ENCODE data around the gene SMARCC2. TPM values are rescaled to one million over a fixed set of nuclear protein-coding genes. Genes with fewer than 3 reads are reported as not detected.
"Not testable (repeated sequence)": the region's sequence is repeated elsewhere in the genome, so short reads cannot be mapped to it uniquely, and the experiment has no call there.

The SMARCC2 gene
- polyA plus RNA-seq, 3 donors from 2014 or later, result 25.7 to 118 (median 43.7) TPM

DNA sequence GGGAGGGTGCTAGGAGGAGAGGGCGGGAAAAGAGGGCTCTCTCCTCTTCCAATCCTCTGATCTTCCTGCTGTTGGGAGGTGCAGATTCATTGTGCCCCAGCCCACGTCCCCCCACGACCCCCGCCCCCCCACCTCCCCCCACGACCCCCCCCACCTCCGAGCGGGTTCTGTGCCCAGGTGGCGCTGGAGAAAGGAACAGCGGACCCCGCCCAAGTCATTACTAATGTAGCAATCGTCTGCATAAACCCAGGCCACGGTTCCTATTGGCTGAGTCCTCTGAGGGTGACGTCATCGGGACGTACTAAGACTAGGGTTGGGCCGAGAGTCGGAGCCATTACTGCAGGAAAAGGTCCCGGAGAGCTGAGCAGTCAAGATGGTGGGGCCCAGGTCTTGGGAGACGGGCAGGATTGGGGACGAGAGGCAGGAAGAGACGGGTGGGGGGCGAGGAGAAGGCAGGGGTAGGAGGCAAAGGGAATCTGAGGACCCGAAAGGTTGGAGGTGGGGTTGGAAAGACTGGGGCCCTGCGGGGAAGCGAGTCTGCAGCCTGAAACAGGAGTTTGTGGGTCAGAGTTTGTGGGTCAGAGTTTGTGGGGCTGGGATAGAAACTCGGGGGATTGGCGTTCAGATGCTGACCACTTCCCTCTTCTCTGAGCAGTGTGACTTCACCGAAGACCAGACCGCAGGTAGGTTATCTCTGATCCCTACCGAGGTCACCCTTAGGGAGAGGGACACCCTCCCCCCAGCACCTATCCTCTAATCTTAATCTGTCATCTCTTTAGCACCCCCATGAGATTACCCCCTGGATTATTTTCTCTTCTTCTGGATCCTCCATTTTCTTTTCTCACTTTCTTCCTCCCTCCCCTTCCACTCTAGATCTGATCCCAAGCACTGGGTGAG is 31.0 kb downstream of the SMARCC2 start, which contains the start of gene MYL6:
TSS of gene MYL6 (plus strand) at position 331 of the 897 bp plus-strand sequence. CDS start at position 374, 43 bp downstream.
- Mint-ChIP-seq H3K36me3 (peaks cover 10 to 29% (median 20%) of the 10 kb centered on the region in 3 donors), H3K4me1 (peaks cover 45 to 54% of the 10 kb centered on the region in 2 donors), H3K4me3 (peak within 1 kb of the TSS; percentile 90 to 99 (median 98)), H3K27ac (peak within 1 kb of the TSS; percentile 92 to 100 (median 98)), H3K27me3 (ENCODE audit: low read depth in 3 of 3) (peaks cover 5 to 18% (median 12%) of the 10 kb centered on the region in 3 donors), H3K9me3 (no peaks in the 10 kb centered on the region)
- peak; percentile 85 to 86 (median 86) for DNase-seq

DNA sequence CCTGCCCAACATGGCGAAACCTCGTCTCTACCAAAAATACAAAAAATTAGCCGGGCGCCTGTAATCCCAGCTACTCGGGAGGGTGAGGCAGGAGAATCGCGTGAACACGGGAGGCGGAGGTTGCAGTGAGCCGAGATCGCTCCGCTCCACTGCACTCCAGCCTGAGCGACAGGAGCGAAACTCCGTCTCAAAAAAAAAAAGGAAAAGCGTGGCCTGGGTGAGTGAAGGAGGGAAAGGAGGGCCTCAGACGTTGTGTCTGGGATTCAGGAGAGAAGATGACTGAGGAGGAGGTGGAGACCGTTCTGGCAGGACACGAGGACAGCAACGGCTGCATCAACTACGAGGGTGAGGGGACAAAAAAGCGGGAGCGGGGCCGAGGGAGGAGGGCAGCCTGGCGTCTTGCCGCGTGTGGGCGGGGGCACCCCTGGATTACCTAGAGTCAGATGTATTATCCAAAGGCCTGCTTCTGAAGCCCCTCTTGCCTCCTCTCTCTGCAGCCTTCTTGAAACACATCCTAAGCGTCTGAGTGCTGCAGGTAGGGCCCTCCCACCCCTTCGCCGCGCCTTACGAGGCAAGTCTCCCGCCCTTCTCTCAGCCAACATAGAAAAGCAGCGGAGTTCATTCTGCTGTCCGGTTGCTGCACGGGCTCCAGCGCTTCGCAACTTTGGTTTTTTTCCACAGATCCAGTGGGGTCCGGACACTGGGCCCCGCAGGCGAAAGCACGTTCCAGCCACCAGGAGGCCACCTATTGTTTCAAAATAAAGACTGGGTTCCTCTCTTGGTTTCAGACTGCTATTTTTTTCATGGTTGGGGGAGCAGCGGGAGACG is 31.9 kb downstream of the SMARCC2 start:
- H3K4me3 Mint-ChIP-seq, result peak overlapping the region; percentile 90 to 99 (median 98)
- DNase-seq, result peak; percentile 54 to 57 (median 55)
- peak overlapping the region; percentile 92 to 100 (median 98) for H3K27ac Mint-ChIP-seq
- H3K9me3 Mint-ChIP-seq, result no peaks in the 10 kb centered on the region
- H3K4me1 Mint-ChIP-seq, result peaks cover 51 to 61% of the 10 kb centered on the region in 2 donors
- peaks cover 5 to 25% (median 12%) of the 10 kb centered on the region in 3 donors for H3K27me3 Mint-ChIP-seq (ENCODE audit: low read depth in 3 of 3)
- peaks cover 10 to 22% (median 16%) of the 10 kb centered on the region in 3 donors for H3K36me3 Mint-ChIP-seq

DNA sequence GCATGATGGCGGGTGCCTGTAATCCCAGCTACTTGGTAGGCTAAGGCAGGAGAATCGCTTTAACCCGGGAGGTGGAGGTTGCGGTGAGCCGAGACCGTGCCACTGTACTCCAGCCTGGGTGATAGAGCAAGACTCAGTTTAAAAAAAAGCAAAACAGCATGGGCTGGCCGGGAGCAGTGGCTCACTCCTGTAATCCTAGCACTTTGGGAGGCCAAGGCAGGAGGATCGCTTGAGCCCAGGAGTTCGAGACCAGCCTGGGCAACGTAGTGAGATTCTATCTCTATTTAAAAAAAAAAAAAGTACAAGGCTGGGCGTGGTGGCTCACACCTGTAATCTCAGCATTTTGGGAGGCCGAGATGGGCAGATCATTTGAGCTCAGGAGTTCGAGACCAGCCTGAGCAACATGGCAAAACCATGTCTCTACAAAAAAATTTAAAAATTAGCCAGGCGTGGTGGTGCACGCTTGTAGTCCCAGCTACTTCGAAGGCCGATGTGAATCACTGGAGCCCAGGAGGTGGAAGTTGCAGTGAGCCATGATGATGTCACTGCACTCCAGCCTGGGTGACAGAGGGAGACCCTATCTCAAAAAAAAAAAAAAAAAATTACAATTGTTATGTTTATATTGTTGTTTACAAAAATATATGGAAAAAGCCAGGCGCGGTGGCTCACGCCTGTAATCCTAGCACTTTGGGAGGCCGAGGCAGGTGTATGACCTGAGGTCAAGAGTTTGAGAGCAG is 32.7 kb downstream of the SMARCC2 start:
- Mint-ChIP-seq H3K36me3 (peaks cover 10 to 17% (median 14%) of the 10 kb centered on the region in 3 donors), H3K4me3 (peak overlapping the region; percentile 90 to 99 (median 98)), H3K27me3 (ENCODE audit: low read depth in 3 of 3) (peaks cover 7 to 33% (median 12%) of the 10 kb centered on the region in 3 donors), H3K4me1 (peaks cover 59 to 67% of the 10 kb centered on the region in 2 donors), H3K27ac (peak overlapping the region; percentile 92 to 100 (median 98))
- not testable (repeated sequence) for H3K9me3 Mint-ChIP-seq, DNase-seq

DNA sequence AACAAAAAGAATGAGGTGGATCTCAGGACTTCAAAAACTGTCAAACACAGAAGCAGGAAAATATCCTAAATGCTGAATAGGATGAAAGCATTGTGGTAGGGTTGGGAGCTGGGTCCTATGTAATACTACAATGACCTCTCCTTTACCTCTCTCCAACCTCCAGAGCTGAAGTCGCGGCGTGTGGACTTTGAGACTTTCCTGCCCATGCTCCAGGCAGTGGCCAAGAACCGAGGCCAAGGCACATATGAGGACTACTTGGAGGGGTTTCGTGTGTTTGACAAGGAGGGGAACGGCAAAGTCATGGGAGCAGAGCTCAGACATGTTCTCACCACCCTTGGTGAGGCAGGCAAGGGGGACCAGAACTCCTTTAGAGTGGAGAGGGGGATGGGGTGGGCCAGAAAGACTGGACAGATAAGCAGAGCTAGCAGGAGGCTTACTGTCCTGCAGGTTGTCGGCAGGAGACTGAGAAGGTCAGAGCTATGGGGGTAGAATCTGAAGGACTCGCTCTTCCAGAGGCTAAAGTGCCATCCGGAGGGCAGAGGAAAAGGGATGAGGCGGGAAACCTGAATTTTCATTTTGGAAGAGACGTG is 33.9 kb downstream of the SMARCC2 start:
- H3K27me3 Mint-ChIP-seq (ENCODE audit: low read depth in 3 of 3), result peaks cover 8 to 35% (median 16%) of the 10 kb centered on the region in 3 donors
- H3K36me3 Mint-ChIP-seq, result peaks cover 6 to 7% (median 7%) of the 10 kb centered on the region in 3 donors
- peak overlapping the region in 4 of 5 donors; percentile 8 to 47 (median 26) for H3K4me3 Mint-ChIP-seq
- DNase-seq, result no peak
- H3K4me1 Mint-ChIP-seq, result peaks cover 58 to 66% of the 10 kb centered on the region in 2 donors
- peak overlapping the region in 1 of 6 donors; percentile 59 for H3K27ac Mint-ChIP-seq
- no peaks in the 10 kb centered on the region for H3K9me3 Mint-ChIP-seq

DNA sequence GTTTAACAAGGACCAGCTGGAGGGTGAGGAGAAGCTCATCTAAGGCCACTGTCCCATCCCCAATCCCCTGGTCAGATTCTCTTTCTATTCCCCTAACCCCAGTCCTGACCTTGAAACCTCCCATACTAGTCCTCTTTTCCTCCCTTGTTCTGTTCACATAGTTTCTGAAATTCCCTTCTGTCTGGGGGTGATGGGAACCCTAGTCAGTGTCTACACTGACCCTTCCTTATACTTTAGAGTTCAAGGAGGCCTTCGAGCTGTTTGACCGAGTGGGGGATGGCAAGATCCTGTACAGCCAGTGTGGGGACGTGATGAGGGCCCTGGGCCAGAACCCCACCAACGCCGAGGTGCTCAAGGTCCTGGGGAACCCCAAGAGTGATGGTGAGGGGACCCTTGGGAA is 34.5 kb downstream of the SMARCC2 start:
- no peaks in the 10 kb centered on the region for H3K9me3 Mint-ChIP-seq
- peaks cover 52 to 61% of the 10 kb centered on the region in 2 donors for H3K4me1 Mint-ChIP-seq
- no peak overlapping the region for H3K27ac Mint-ChIP-seq

DNA sequence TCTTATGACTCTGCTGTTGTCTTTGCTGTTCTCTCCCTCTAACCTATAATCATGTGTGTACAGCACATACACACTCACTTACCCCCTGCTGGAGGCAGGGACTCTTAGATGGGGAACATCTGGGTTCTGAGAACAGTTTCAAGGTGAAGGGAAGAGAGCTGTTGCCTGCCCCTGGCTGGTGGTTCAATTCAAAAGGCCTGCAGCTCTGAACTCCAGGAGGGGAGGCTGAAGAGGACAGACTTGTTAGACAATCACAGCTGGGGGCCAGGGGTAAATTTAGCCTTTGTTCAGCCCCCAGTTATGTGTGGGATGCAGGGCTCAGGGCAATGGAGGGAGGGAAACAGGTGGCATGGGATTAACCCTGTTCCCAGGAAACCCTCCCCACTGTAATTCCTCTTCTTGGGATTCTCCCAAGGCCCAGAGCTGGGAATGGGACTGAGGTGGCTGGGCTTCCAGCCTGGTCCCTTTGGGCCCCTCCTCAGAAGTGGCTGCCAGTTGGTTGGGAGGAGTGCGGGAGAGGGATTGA is 35.0 kb downstream of the SMARCC2 start:
- no peak for DNase-seq
- H3K36me3 Mint-ChIP-seq, result no peaks in the 10 kb centered on the region
- H3K4me1 Mint-ChIP-seq, result peaks cover 47 to 56% of the 10 kb centered on the region in 2 donors
- peak overlapping the region in 1 of 5 donors; percentile 4 for H3K4me3 Mint-ChIP-seq
- no peaks in the 10 kb centered on the region for H3K9me3 Mint-ChIP-seq
- peaks cover 8 to 29% (median 12%) of the 10 kb centered on the region in 3 donors for H3K27me3 Mint-ChIP-seq (ENCODE audit: low read depth in 3 of 3)
- peak overlapping the region in 1 of 6 donors; percentile 59 for H3K27ac Mint-ChIP-seq

More for the DNA sequence above, 34.5 kb downstream of the SMARCC2 start:
- H3K27me3 Mint-ChIP-seq (ENCODE audit: low read depth in 3 of 3), result peaks cover 8 to 31% (median 13%) of the 10 kb centered on the region in 3 donors
- no peak for DNase-seq
- peak overlapping the region in 3 of 5 donors; percentile 7 to 19 (median 11) for H3K4me3 Mint-ChIP-seq
- H3K36me3 Mint-ChIP-seq, result peaks cover under 1 to 2% (median 2%) of the 10 kb centered on the region in 3 donors

DNA sequence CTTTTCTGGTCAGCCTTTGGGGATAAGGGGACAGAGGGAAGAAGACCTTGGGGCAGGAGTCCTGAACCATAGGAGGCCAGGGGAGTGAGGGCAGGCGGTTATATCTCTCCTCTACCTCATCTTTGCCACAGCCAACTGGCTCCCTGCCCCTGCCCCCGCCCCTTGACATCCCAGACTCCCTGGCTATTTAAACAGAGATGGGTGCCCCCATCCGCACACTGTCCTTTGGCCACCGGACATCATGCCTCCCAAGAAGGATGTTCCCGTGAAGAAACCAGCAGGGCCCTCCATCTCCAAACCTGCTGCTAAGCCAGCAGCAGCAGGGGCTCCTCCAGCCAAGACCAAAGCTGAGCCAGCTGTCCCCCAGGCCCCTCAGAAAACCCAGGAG is 35.6 kb downstream of the SMARCC2 start:
- Mint-ChIP-seq H3K4me1 (peaks cover 41 to 49% of the 10 kb centered on the region in 2 donors), H3K4me3 (peak overlapping the region in 2 of 5 donors; percentile 92 to 94), H3K27ac (peak overlapping the region in 2 of 6 donors; percentile 28 to 98), H3K36me3 (no peaks in the 10 kb centered on the region), H3K27me3 (ENCODE audit: low read depth in 3 of 3) (peaks cover 8 to 25% (median 10%) of the 10 kb centered on the region in 3 donors), H3K9me3 (no peaks in the 10 kb centered on the region)
- DNase-seq, result no peak

DNA sequence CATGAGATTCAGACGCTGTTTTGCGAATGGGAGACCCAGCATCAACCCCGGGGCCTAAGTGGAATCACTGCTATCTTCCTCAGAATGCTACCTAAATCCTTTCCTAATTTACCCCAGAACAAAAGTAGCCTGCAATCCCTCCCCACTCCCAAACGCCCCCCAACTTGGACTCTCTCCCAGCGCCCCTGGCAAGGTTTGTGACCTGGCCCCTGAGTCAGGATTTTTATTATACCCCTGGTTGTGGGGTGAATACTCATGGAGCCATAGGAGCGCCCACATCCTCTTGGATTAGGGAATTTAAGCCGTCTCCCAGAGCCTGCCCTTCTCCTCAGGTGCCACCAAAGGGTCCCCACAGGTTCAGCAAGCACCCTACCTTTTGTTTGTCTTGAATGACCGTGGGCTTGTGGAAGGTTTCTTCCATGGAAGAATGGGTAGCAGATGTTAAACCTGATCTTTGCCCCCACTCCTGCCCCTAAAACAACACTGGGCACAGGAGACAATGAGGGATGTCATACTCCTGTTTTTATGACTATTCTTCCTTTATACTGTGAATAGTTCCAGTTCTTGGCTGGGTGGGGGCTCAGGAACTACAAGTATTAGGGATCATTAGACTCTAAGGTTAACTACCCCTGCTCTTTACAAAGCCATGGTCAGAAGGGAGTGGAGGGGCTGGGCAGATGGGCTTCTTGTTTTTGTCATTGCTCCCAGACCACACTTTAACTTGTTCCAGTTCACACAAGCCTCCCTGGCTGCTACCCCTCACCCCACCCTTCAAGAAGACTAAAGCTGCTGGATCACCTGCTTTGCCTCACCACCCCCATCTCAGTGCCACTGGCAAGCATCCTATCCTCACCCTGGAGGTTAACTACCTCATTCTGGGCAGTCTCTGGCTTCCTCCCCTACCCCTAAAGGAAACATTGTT is 36.3 kb downstream of the SMARCC2 start:
- Mint-ChIP-seq H3K27ac (peak overlapping the region; percentile 90 to 98 (median 96)), H3K4me3 (peak overlapping the region; percentile 89 to 94 (median 92)), H3K27me3 (ENCODE audit: low read depth in 3 of 3) (peaks cover 5 to 20% (median 6%) of the 10 kb centered on the region in 3 donors), H3K9me3 (no peaks in the 10 kb centered on the region), H3K36me3 (no peaks in the 10 kb centered on the region), H3K4me1 (peaks cover 39 to 44% of the 10 kb centered on the region in 2 donors)
- DNase-seq, result no peak

DNA sequence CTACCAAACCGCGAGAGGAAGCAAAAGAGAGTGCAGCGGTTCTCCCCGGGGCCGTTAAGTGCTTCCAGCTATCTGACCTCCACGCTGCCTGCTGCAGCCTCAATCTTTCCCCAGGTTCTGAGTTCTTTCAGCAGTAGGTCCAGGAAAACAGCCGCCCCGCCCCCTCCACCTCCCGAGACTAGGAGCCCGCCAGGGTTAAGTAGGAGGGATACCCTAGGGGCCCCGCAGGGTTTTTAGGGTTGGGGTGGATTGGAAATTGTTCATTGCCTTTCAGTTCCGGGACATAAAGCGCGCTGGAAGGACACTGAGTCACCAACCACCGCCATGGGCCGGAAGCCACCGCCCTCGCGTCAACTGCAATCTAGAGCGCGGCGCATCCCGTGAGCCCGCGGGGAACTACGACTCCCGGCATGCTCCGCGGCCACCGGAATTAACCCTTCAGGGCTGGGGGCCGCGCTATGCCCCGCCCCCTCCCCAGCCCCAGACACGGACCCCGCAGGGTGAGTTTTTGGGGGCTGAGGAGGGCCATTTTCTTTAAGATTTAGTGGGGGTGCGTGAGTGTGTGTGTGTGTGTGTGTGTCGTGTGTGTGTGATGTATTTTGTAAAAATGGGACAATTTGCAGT is 37.0 kb downstream of the SMARCC2 start, which contains the start of gene MYL6B:
TSS of gene MYL6B (plus strand) at position 456 of the 624 bp plus-strand sequence. CDS start 1,332 bp downstream, outside the sequence.
- peak; percentile 87 to 88 (median 87) for DNase-seq
- peaks cover 33 to 36% of the 10 kb centered on the region in 2 donors for H3K4me1 Mint-ChIP-seq
- H3K27me3 Mint-ChIP-seq (ENCODE audit: low read depth in 3 of 3), result peaks cover 5 to 20% (median 5%) of the 10 kb centered on the region in 3 donors

DNA sequence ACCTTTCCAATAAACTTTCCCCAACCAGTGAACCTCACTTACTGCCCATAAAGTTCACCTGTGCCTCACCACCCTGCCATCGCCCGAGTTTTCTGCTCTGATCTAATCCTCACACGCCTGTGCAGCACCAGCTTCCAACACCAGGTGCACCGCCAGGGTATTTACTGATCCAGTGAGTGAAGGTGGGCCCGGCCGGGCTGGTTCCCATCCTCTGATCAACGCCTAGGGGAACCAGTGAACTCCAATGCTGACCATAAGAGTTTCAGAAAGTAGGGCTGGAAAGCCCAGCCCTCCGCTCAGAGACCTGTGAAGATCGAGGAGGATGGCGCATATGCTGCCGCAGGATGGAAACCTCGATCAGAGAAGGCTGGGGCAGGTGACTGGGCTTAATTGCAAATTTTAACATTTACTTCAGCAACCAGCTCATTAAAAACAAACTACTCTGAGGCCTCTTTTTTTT is 37.6 kb downstream of the SMARCC2 start:
- Mint-ChIP-seq H3K4me3 (peak overlapping the region; percentile 89 to 94 (median 92)), H3K9me3 (no peaks in the 10 kb centered on the region), H3K4me1 (peaks cover 30 to 33% of the 10 kb centered on the region in 2 donors), H3K36me3 (no peaks in the 10 kb centered on the region), H3K27ac (peak overlapping the region; percentile 90 to 98 (median 96)), H3K27me3 (ENCODE audit: low read depth in 3 of 3) (peaks cover 3 to 20% (median 5%) of the 10 kb centered on the region in 3 donors)
- peak; percentile 38 to 50 (median 47) for DNase-seq

More for the DNA sequence above, 37.0 kb downstream of the SMARCC2 start, which contains the start of gene MYL6B:
- Mint-ChIP-seq H3K4me3 (peak within 1 kb of the TSS; percentile 89 to 94 (median 92)), H3K36me3 (no peaks in the 10 kb centered on the region), H3K9me3 (no peaks in the 10 kb centered on the region), H3K27ac (peak within 1 kb of the TSS; percentile 90 to 98 (median 96))

DNA sequence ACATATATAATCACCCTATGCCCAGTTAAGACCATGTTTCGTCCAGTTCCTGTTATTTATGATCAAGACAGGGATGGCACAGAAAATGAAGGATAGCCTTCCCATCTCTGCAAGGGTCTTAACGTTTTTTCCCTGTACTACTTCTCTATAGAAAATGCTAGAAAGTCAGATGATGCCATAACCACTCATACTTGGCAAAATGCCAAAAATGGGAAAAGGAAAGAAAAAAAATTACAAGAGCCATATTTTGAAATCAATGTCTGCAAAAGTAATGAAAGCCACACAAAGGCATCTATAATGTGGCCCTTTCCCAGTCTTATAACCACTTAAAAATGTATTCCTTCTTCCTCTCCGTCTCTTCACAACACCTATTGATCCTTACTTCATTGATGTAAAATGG is 38.7 kb downstream of the SMARCC2 start:
- peaks cover 28 to 30% of the 10 kb centered on the region in 2 donors for H3K4me1 Mint-ChIP-seq
- H3K27me3 Mint-ChIP-seq (ENCODE audit: low read depth in 3 of 3), result peaks cover 3 to 18% (median 6%) of the 10 kb centered on the region in 3 donors
- H3K27ac Mint-ChIP-seq, result peak overlapping the region; percentile 90 to 98 (median 96)
- H3K4me3 Mint-ChIP-seq, result peak overlapping the region in 4 of 5 donors; percentile 19 to 92 (median 76)
- no peak for DNase-seq
- H3K36me3 Mint-ChIP-seq, result no peaks in the 10 kb centered on the region
- H3K9me3 Mint-ChIP-seq, result no peaks in the 10 kb centered on the region
